Activated CD4-positive, alpha-beta T cell treated with anti-CD3 and anti-CD28 coated beads, Interleukin-2, amount 50 U/mL, for 24 hours (primary cell): Measurements from ENCODE around the gene KIF13A.
"Not testable (repeated sequence)": the region's sequence is repeated elsewhere in the genome, so short reads cannot be mapped to it uniquely, and the experiment has no call there.

Experiments used
- DNase-seq, 2 donors: peaks; one replicate each; pipeline ENCODE4 v3.0.0-alpha.2; 2020; ENCODE audit warnings: low read depth in 1 of 2, low spot score in 1 of 2

Gene KIF13A

DNA sequence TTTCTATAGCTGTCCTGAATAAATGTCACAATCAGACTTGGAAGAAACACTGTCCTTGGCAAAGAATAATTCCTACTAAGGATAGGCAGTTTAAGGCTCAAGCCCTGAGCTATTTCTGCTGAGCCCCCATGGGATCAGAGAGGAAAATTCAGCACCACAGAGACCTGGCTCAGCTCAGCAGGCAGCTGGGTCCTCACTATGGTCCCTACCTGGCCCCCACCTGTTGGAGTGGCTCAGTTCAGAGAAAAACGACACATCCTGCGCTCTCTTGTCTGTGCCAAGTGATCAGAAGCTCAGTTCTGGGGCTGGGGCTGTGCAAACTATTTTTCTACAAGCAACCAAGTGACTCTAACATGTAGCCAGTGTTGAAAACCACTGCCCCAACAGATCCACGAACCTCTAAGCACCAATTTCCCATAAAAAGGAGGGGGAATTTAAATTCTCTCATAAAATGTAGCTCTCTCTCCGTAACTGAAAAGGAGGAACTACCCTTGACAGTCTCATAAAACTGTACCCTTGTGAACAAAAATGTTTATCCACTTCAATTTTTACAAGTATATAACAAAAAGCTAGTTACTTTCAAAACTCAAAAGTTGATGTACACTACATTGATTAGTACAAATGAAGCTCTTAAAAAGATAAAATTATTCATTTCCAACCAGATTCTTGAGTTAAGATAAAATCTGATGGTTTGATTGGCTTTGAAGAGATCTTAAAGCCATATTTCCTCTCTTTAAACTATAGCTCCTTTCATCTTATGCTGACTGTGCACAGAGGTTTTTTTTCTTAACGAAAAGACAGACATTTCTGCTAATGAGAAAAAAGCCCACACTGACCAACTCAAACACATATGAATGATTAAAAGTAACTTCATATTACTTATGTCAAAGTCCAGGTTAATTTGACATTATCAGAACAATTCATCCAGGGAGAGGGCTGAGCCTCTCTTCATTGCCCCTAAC is 52.0 kb downstream of the KIF13A start:
- no peak for DNase-seq

DNA sequence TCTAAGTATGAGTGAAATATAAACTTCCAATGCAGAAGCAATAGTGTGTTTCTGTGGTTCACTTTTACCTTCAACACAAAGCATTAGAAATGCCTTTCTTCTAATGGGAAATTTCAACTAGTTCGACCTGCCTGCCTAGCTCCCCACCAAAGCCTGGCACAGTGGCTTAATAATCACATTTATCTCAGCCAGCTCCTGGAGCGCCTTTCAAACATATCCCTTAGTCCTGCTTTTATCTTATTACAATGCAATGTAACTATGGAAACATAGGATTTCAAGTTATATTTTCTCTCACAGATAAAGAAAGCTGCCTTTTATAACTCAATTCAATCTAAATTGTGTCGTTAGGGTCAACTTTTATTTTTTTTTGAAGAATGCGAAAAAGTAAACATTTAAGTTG is 53.7 kb downstream of the KIF13A start:
- no peak for DNase-seq

- DNase-seq, result no peak
Observed at GRCh38 chr6:17932330-17932852, 55.0 kb downstream of the KIF13A start.

DNA sequence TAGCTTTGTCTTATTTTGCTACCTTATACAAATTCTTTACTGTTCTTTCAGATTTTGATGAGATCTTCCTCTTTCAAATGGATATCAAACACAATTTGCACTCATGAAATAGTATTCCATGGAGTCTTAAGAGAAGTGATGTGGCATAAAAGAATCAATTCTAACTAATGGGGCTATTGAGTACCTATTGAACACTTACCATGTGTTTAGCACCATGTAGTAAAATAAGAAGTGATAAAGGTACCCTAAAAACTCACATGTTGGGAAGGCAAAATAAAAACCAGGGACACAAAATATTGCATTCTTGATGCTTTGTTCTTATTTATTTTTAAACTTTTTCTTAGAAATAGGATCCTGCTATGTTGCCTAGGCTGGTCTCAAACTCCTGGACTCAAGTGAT is 56.2 kb downstream of the KIF13A start:
- DNase-seq, result no peak

DNA sequence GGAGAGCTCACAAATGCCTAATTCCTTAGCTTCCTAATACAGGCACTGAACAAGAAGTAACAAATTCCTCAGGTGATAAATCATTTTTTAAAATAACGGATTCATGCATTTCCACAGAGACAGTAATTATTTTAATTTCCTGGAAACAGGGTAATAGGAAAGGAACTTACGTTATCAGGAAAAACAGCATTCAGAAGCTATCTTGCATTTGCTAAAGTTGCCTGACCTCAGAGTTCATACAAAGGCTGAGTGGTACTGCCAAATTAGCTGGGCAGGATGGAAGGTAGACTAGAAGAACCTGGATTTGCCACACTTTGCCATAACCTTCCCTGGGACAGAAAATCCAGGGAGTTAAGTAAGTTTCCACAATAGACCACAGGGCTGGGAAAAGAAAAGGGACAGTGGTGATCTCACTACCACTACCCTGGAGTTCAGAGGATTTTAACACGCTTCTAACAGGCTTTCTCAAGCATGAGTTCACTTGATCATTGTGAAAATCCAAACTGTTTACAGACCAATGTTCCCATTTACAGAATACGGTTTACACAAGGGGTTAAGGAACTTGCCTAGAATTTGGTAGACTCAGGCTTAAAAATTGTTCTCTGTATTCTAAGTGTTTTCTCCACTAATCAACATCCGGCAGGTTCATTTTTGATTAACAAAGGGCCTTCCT is 57.0 kb downstream of the KIF13A start:
- no peak for DNase-seq

GRCh38 chr6:17928514-17929430 is 58.7 kb downstream of the KIF13A start:
- no peak for DNase-seq

DNA sequence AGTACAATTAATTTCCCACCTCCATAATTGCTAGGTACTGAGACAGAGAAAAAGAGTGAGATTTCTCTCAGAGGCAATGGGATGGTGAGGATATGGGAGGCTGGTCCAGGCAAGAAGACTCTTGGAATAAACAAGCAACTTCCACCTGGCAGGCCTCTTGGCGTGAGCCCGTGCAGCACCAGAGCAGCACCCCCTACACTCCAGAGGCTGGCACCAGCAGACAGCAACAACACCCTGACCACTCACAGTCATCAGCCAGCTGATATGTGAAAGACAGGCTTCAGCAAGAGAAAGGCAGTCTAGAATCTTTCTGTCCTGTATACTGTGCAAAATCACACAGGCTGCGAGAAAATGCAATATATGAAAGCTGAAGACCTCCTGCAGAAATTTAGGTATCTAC is 59.7 kb downstream of the KIF13A start:
- DNase-seq, result no peak

DNA sequence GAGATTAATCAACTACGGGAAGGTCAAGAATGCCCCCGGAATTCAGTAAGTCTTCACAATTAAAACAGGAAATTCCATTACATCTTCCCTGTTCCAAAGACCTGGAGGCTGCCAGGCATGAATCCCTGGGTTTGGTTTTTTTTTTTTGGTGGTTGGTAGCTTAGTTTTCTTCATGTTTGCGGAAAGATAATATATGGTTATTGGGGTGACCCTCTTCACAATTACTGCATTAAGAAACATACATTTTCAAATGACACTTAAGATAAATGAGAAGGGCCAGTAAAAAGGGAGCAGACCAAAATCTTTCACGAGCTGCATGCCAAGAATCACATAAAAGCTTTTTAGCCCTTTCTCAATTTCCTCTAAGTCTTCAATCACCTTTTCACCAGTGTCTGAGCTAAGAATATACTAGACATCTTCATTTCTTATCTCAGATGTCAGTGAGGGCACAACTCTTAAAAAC is 64.0 kb downstream of the KIF13A start:
- DNase-seq, result no peak

DNA sequence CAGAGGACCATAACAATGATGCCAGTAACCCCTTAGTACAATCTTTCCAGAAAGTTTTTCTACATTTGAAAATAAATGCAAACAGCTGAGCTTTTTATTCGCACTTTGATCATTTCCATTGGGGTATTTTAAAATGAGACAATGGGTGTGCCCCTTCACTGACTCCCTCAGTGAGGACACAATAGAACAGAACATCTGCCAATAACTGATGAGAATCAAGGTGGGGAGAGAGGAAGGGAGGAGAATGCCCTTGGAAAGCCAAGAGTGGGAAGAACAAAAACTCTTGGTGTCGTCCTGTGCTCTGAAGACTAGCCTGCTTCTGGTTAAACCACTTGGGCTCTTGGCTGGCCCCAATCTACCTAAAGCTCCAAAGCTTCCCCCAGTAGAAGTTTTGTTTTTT is 66.0 kb downstream of the KIF13A start:
- DNase-seq, result no peak

- DNase-seq, result no peak
Observed at GRCh38 chr6:17919496-17919895, 67.9 kb downstream of the KIF13A start.

- no peak for DNase-seq
Observed at GRCh38 chr6:17917837-17918763, 69.3 kb downstream of the KIF13A start.

DNA sequence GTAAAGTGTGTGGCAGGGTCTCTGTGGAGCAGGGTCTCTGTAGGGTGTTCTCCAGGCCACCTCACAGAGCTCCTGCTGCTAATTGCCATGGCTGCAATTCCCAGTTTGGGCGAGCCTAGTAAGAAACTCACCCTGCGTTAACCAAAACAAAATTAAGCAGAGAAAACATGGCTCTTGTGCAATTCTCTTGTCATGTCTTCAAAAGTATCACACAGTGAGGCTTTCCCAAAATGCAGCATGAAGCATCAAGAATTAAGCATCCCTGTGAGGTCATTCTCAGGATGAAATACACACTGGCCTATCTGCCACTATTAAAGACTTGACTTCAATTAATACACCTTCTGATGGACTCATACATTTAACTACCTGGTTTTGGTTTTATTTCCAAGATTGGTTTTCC is 72.8 kb downstream of the KIF13A start:
- no peak for DNase-seq

DNA sequence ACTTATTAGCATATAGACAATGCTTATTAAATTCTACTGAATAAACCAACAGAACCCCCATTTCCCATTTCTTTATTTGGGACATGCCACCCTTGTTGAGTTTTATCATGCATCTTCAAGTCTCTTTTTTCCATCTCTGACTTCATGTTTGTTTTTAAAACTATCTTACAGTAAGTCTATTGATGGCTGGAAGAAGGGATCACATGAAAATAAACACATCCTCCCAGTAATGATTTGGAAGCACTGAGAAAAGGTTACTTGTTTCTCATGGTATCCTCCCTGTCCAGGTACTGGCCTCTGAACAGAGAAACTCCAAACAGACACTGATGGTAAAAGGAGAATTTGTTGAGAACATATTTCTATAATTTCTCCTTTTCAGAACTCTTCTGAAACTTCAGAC is 74.9 kb downstream of the KIF13A start:
- no peak for DNase-seq

GRCh38 chr6:17911656-17912055 is 75.8 kb downstream of the KIF13A start:
- DNase-seq, result not testable (repeated sequence)

- no peak for DNase-seq
Observed at GRCh38 chr6:17910189-17910588, 77.2 kb downstream of the KIF13A start.

- DNase-seq, result no peak
Observed at GRCh38 chr6:17908831-17909230, 78.6 kb downstream of the KIF13A start.

DNA sequence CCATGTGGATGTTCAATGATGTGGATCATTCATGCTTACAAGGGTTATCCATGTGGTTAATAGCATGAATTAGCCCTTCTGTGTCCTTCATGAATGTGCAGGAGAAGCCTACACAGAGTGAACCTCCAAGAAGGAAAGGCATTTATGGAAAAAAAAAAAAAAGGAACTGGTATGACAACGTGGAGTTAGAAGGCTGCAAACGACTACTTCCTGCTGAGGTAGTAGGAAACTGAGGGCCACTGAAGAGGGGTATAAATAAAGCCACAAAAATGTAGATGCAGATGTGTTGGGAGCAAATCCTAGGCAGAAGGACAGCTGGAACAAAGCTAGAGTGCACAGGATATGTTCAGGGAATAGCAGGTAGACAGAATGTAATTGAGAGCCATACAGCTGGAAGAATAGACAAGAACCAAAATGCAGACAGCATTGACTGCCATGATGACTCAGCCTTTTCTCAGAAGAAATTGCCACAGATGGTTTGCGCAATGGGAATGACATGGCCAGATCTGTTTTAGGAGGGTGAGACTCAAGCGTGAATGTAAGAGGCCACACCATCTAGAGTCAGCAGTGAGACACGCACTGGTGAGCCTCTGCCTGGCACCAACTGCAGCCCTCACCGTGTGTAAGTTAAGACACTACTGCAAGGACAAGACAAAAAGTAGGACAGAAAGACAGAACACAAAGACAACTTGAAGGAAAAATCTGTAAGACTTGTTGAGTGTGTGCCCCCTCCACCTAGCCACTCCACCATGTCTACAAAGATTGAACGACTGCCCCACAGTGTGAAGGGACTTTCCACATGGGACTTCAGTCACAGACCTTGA is 79.8 kb downstream of the KIF13A start:
- no peak for DNase-seq

- no peak for DNase-seq
Observed at GRCh38 chr6:17905611-17906592, 81.5 kb downstream of the KIF13A start.
